Stimulated activated CD8-positive, alpha-beta memory T cell treated with anti-CD3 and anti-CD28 coated beads, Interleukin-2, amount 100 ng/mL, for 48 hours (primary cell): ENCODE data around the gene TSPAN12.

Experiments used
- DNase-seq, 2 donors: peaks; one replicate each; pipeline ENCODE4 v3.0.0-alpha.2; 2020; ENCODE audit warnings: low read depth in 2 of 2

TSPAN12 gene

DNA sequence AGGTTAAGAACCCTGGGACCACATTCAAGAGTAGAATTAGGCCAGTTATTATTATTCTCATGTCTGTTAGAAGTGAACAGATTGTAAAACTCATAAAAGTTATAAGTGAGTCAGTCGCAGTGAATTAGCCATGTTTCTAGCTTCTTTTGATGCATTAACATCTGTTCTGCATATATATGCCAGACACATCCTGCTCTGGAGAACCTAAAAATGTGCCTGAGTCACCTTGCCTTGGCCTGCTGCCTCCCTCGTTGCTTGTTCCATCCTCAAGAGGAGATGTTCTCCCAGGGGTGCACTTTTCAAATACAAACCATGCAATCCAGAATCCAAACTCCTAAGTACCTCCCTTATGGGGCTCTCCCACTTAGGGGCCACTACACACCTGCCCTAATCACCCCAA lies 14.8 kb downstream of the TSPAN12 start:
- no peak for DNase-seq

DNA sequence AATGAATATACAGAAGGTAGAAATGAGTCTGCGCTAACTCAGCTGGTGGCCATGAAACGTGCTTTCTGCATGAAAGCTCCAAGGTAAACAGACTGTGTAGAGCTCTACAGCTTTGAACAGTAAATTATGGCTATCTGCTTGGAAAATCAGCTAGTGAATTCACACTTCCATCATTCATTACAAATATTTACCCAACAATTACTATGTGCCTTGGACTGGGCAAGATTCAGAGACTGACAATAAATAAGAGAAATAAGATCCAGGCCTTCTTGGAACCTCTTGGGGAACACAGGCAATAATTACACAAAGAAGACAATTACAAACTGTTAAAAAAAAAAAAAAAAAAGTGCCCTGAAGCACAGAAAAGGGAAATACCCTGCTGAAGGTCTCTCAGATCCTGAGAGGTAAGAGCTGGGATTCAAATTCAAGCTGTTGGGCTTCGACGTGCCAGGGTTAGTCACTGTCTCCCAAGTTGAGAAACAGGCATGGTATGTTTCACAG lies 15.8 kb downstream of the TSPAN12 start:
- no peak for DNase-seq

DNA sequence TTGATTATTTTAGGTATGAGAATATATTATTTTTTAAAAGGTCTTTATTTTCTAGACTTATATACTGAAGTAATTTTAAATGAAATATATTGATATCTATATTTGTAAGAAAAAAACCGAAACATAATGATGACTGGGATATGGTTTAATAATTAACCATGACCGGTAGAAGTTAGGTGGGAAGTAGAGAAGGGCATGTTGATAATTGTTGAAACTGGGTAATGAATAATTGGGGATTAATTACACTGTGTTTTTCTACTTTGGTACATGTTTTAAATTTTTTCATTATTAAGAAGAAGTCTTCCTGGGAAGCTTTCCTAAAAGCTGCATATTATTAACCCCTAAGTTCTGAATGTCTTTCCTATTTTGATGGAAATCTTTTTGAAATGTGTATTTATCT lies 16.3 kb downstream of the TSPAN12 start:
- DNase-seq, result no peak

DNA sequence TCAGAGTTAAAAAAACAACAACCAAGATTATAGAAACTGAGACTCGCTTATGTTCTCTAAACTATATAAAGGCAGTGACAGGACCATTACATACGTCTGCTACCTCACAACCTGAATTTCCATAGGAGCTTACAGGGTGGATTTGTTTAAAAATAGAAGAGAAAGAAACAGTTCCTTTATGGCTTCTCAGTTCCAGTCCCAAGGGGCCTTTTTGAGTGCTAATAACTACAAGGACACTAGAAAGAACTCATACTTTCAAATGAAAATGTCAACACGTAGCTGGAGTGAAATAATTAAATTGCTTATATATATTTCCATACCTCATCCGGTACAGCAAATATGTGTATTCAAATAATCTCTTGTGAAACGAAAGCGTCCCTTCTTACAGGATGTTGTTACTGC lies 19.7 kb downstream of the TSPAN12 start:
- no peak for DNase-seq

DNA sequence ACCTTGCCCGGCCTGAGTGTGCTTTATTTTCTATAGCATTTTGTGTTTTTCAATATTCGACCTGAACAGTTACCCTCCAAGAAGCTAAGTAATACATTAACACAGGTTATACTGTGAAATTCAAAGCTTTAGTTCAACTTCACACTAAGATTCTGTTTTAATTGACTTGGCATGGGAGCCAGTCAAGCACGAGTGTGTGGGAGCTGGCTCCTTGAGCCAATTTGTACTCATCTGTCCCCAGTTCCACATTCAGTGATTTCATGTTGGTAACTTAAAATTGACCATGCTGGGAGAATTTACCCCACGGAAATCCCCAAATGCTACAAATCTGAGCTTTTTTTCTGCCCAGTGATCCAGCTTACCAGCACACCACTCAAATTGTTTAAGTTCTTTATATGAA lies 20.3 kb downstream of the TSPAN12 start:
- DNase-seq, result no peak

DNA sequence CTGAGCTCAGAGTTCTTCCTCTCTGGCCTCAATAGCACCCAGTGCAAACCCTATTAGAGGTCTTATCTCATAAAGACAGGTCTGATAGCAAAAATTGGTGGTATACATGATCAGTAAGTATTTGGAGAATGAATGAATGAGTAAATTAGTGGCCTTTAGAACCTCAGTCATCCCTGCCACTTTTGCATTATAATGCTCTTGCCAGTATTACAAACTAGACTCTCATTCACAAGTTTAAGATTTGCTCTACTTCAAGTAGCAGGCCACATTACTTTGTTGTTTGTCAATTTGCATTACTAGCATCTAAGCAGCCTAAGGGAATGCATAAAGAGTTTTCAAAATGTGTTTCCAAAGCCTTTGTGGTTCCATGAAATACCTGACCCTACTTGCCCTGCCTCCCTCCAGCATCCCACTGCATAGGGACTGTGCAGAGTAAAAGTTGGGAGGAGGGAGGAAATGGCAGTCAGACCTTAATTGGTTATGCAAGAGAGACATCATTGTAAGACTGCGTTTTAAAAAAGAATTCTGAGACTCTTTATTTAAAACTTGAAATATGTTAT lies 21.3 kb downstream of the TSPAN12 start:
- no peak for DNase-seq

DNA sequence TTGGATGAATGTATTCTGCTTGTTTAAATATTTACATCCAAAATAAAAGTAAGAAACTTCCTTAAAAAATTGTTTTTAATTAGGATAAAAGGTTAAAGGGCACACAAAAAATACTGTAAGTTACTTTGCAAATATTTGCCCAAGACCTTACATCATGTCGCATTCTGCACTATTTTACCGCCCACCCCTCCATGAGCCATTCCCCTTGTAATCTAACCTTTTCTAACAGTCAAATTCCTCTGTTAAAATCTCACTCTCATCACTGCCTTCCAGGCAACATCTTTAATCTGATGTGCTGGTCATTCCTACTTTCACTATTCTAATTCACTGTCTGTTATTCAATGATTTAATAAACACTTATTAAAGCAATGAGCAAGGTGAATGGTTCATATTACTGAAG lies 23.2 kb downstream of the TSPAN12 start:
- no peak for DNase-seq

DNA sequence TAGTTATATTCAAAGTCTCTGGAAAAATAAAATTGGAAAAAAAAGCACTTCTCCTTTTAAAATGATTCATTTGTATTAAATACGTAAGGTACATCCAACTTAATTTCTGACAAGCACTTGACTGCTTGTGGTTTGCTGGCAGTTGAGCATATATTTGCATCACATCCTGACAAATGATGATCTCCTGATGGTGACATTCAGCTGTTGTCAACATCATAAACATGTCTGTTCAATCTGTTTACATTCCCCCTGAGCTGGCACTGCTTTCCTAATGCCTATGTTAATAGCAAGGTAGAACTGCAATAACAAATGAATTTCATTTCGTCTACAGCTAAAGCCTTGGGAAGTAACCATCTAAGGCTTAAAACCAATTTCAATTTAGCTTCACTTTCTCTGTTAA lies 24.4 kb downstream of the TSPAN12 start:
- DNase-seq, result no peak

DNA sequence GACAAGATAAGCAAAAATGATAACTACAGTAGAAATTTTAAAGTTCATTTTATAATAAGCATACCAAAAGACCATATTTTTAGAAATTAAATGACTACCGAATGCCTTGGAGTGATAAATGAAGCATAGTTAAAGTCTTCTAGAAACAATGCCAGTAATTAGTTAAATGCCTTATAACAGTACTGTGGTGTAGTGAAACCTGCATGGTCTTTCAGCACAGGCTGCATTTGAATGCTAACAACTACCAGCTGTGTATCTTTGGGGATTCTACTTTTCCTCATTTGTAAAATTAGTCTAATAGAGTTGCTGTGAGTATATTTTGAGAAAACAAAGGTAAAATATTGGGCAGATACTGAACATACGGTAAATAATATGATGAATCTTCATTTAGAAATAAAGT lies 25.1 kb downstream of the TSPAN12 start:
- DNase-seq, result no peak

DNA sequence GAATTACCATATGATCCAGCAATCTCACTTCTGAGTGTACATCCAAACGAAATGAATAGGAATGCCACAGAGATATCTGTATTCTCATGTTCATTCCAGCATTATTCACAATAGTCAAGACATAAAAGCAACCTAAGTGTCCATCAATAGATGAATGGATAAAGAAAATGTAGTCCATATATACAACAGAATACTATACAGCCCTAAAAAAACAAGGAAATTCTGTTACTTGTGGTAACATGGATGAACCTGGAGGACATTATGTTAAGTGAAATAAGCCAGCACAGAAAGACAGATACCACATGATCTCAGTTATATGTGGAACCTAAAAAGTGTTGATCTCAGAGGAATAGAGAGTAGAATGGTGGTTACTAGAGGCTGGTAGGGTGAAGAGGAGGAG lies 26.7 kb downstream of the TSPAN12 start:
- DNase-seq, result no peak

DNA sequence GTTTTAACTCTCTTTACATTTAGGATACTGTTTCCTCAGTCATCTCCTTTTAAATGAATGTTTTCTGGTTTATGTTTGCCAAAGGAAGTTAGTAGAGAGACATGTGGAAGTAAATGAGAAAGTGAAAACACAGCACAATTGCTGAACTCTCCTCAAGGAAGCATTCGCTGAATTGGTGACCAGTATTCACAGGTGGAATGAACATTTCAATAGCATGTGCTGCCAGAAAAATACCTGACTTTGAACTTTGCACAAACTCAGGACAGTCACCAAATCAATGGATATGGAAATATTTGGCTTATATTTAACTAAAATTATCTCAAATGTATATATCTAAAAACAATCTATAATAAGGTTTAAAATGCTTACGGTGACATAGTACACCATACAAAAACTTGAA lies 28.5 kb downstream of the TSPAN12 start:
- no peak for DNase-seq

DNA sequence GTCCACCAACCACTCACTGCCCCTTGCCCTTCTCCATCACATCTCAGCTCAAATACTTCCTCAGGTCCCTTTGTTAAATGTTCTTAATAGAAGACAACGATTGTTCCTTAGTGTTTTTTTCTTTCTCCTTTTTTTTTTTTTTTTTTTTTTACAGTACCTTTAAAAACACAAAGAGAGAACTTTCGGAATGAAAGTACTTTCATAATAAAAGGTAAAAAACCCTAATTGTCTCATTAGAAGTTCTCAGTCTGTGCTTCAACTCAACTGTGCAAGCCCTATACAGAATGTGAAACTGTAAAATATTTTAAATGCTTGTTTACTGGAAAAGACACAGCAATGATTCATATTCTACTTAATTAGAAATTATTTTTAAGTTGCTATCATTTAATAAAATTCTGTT lies 29.4 kb downstream of the TSPAN12 start:
- no peak for DNase-seq

DNA sequence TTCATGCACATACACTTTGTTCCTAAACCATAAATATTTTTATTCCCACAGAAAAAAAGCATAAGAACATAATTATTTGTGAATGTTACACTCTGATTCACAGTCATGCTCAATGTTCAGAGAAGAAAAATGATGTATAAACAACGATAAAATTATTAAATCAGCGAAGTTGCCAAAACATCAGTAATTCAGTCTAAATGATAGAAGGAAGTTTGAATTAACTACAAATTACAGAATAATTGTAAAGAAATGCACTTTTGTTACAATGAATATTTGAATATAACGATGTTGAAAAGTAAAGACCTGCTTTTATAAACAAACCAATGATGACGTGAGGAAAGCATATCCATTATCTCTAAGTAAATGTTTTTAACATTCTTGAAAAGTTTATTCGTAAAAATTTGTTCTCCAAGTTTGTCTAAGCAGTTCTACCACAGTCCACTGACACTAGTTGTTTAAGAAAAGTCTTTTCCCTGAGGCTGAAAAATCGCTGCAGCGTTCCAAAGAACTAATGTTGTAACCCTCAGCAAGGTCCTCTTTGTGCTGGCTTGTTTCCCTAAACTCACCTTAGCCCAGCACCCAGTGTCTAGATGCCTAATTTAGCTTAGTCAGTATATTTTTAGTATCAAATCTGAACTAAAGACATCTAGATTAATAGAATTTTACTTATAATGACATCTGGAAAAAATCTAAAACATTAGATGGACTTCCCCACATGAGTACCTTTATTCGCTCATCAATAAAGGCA lies 30.4 kb downstream of the TSPAN12 start:
- no peak for DNase-seq

DNA sequence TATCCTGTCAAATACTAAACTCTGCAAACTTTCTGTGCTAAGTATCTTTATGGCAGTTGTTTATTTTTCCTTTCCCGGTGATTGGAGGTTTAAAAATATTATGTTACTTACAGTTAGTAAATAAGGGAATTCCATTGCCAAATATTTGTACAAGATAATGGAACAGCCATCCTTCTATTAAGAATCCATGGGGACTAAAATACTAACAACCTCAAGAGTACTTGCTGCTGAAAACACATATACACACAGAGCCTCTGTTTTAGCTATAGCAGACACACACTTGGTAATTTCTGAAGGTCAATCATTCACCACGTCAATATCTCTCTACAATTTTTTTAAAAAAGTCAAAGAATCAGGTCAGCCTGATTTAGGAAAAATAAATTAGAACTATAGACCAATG lies 32.4 kb downstream of the TSPAN12 start:
- DNase-seq, result no peak

DNA sequence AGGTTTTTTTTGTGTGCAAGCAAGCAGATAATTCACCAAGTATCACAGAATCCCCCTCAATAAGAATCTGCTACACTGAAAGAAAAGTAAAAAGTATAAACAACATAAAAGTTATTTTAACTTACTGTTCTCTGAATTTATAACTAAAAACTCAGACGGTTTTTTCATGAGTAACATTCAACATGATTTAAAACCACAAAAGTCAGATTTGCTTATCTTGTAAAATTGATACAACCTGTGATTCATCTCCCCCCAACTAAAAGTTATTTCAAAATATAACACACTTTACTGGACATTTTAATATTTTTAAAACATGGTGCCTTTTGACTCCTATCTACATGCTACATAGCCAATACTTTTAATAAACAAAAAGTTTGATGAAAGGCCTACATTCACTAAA lies 32.8 kb downstream of the TSPAN12 start:
- DNase-seq, result no peak

DNA sequence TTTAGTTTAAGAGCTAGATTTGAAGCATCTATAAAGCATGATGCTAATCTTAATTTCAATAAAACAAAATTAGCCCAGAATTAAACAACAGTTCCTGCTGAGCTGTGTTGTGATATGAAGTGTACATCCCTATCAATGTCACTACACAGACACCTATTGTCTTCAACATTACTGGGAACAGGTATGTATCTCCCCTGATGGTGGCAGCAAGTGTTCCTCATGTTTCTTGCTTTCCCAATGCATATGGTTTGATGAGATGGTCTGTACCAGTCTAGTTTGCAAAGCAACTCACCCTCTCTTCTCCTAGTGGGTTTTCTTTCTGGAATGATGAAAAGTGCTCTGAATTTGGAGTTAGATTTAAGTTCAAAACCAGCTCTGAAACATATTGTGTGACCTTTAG lies 38.1 kb downstream of the TSPAN12 start:
- DNase-seq, result no peak

DNA sequence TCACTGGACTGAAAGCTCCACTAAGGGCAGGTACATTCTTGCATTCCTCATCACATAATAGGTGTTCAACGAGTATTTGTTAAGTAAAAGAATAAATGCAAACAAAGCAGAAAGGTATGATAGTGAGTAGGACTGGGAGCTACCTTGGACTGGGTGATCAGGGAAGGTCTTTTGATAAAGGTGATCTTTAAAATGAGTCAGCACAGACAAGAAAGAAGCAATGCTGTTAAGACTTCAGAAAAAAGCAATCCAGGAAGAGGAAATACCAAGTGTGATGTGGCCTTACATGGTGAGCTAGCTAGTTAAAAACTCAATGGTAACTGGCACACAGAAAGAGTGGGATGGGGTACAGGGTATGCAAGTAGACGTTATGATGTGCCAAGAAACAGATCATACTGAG lies 40.1 kb downstream of the TSPAN12 start:
- DNase-seq, result no peak

DNA sequence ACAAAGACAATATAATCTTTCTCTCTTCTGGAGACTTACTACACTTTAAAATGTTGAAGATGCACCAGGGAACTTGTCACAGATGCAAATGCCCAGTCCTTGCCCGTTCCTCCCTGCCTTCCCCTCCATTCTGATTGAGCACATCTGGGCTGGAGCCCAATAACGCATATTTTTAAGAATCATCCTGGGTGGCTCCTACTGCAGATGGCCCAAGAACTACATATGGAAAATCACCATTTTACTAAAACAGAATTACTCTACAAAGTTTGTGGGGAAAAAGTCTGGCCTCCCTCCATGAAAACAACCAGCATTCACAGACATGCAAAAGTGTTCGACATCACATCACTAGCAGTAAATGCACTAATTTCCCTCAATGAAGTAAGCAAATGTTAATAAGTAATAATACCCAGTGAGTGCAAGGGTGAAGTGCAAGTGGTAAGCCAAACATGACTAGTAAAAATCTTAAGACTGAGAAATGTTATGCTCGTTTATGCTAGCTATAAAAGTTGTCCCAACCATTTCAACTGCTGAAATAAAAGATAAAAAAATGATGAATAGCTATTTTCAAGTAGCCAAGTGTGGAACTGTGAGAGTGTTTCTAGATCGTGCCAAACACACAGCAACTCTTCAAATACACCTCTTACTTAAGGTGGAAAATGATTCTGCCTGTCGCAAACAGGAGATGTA lies 43.5 kb downstream of the TSPAN12 start:
- no peak for DNase-seq

DNA sequence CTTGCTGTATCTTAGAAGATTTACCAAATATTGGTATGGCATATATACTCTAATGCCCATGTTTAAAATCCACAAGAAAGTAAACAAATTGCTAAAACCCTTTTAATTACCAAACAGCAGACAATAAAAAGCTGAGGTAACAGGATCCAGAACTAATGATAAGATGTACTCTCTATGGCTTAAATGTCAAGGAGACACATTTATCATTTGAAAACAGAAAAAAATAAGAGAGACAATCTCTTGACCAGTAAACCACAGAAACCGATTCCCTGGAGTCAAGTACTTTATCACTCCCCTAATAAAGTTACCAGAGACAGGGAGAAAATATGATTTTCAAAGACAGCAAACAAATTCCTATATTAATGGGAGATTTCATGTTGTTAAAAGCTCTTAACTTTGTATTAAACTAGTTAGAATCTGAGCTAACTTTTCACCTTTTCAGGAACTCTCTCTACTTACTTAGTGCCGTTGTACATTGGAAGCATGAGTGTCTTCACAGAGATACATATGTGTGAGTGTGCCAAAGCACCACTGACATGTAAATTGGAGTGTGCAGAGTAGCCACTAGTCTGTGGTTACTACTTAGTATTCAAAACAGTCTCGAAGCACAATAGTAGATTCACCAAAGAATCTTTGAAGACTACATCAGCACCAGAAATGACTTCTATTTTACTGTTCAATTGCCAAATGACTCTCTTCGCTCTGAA lies 44.2 kb downstream of the TSPAN12 start:
- no peak for DNase-seq

DNA sequence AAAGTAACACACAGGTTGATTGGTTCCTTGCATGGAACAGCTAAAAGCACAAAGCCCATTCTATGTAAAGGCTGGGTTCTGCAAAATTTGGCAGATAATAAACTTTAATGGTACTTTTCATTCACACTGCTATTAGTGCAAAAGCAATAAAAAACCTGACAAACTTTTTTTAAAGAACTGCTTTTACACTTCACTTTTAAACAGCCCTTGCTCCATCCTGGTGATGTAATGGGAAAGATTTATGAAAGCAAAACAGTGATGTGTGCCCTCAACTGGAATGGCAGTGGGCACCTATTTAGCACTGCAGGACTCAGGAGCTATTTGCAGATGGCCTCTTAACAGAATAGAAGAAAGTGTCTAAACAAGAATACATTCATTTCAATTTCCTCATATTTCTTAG lies 44.9 kb downstream of the TSPAN12 start:
- DNase-seq, result no peak

DNA sequence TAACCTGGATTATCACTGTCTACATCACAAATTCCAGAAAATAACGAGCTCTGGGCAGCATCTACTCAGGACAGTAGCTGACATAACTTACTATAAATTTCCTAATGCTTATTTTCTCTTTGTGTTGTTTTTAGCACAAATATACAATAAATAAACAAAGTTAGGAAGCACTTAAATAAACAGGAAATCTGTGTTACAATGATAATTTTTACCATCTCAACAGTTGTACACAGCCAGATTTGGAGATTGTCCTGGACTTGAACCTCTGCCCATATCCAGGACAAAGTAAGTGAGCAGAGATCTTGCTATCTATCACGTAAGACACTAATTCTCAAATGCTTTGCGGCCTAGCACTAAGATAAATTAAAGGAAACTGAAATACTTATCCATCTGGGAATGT lies 48.7 kb downstream of the TSPAN12 start:
- no peak for DNase-seq

DNA sequence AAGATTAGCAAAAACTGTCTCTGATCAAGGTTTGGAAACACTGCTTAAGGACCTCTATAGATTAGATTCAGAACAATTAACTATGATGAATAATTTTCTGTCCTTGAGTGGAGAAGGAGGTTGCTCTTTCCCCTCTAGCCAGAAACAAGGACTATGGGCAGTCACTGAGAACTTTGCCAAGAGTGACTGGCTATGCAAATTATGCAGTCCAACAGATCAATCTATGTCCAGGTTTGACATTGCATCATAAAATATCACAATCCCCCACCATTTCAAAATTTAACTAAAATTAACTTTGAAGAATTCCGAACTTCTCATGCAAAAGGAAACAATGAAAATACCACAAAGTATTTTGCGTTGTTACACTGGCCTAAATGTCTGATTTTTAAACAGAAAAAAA lies 50.6 kb downstream of the TSPAN12 start:
- DNase-seq, result no peak

DNA sequence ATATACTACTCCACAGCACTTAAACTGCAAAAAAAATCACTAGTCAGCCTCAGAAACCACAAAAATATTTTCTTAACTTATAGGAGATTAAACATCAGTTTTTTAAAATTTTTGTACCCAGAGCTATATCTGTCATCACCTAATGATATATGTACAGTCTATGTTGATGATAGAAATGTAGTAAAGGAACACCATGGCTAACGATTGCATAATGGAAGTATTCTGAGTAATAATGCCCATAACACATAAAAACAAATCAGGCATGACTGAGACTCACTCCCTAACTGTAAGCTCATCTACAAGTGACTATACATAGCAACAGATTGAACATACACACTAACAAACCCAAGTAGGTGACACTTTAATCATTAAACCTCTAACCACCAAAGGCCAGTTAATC lies 51.3 kb downstream of the TSPAN12 start:
- no peak for DNase-seq
